ENCODE results near the gene NFATC4.

DNA sequence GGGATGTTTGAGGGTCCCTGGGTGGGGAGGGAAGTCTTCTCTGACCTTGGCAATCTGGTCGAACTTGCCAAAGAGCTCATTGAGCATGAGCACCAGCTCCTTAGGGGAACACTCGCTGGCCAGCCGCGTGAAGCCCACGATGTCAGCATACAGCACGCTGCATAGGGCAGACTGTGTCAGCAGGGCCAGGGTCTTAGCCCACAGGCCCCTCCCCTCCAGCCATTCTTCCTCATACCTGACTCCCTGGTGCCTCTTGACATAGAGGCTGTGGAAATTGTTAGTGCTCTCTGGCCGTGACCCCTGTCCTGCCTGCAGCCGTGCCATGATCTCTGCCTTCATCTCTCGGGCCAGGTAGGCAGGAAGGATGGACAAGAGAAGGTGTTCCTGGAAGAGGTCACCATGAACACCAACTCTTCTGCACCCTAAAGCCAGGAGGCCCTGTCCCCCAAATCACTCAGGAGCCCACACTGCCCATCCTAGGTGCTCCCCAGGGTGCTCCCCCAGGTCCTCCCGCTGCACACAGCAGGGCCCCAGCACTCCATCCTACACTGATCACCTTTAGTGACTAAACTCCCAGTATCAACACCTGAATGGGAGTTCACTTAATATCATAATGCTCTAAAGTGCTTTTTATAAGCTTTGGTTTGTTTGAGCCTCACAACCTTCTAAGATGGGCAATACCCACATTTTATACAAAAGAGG, 36.9 kb upstream of the NFATC4 start:
- TF ChIP-seq CTCF (IDR thresholded peaks at IDR 0.05) (no peak), POLR2A (IDR thresholded peaks at IDR 0.05) (no peak)

Measured in testis (tissue), 2 donors.